SK-N-SH treated with all-trans-retinoic acid at 6 μM for 48 hours (cell line): ENCODE measurements around the gene UNC45A.

Source experiments
- ARNTL ChIP-seq: fragments of 450-650 bp; formaldehyde crosslinking; IDR thresholded peaks from 2 replicates; pipeline ENCODE4 v1.5.0; 2020; ENCODE audit warnings: low read depth, mild to moderate bottlenecking, moderate library complexity, borderline replicate concordance
- BACH2 ChIP-seq: fragments of 250-450 bp; sonication (Bioruptor Pico); IDR thresholded peaks from 2 replicates; pipeline ENCODE4 v1.9.0; 2021; ENCODE audit warnings: mild to moderate bottlenecking, borderline replicate concordance
- ISL1 ChIP-seq: fragments of 250-450 bp; sonication (Bioruptor Pico); IDR thresholded peaks from 2 replicates; pipeline ENCODE4 v2.1.2; 2022; ENCODE audit warnings: mild to moderate bottlenecking, moderate library complexity
- OSR1 ChIP-seq: fragments of 250-450 bp; sonication (Bioruptor Pico); IDR thresholded peaks from 2 replicates; pipeline ENCODE4 v1.8.0; 2022; ENCODE audit warnings: moderate library complexity, mild to moderate bottlenecking, inconsistent platforms
- RARB ChIP-seq: fragments of 250-450 bp; sonication (Bioruptor Pico); IDR thresholded peaks from 2 replicates; pipeline ENCODE4 v1.8.0; 2021; ENCODE audit warnings: mild to moderate bottlenecking, moderate library complexity
- SNAI2 ChIP-seq: fragments of 250-450 bp; sonication (Bioruptor Pico); IDR thresholded peaks from 2 replicates; pipeline ENCODE4 v1.5.0; 2020; ENCODE audit warnings: mild to moderate bottlenecking, moderate library complexity
- ZC3H10 ChIP-seq: fragments of 250-450 bp; sonication (Bioruptor Pico); IDR thresholded peaks from 2 replicates; pipeline ENCODE4 v1.5.1; 2021; ENCODE audit warnings: mild to moderate bottlenecking, moderate library complexity
- ZFP3 ChIP-seq: fragments of 250-450 bp; sonication (Bioruptor Pico); IDR thresholded peaks from 2 replicates; pipeline ENCODE4 v1.5.0; 2020; ENCODE audit warnings: mild to moderate bottlenecking, moderate library complexity
- ZFP30 ChIP-seq: fragments of 450-650 bp; formaldehyde crosslinking; IDR thresholded peaks from 2 replicates; pipeline ENCODE4 v1.5.0; 2022; ENCODE audit warnings: mild to moderate bottlenecking, moderate library complexity
- ZNF565 ChIP-seq: fragments of 450-650 bp; formaldehyde crosslinking; conservative IDR thresholded peaks from 2 replicates; pipeline ENCODE4 v1.5.0; 2020; ENCODE audit warnings: low read depth, mild to moderate bottlenecking, moderate library complexity
- TF ChIP-seq, protein P1 (sequence below): fragments of 250-450 bp; sonication (Bioruptor Pico); IDR thresholded peaks from 2 replicates; pipeline ENCODE4 v1.8.0; 2020; ENCODE audit warnings: mild to moderate bottlenecking, moderate library complexity, borderline replicate concordance
- TF ChIP-seq, protein P2 (sequence below): fragments of 250-450 bp; sonication (Bioruptor Pico); IDR thresholded peaks from 2 replicates; pipeline ENCODE4 v1.5.1; 2020; ENCODE audit warnings: low read depth, mild to moderate bottlenecking, moderate library complexity
- TF ChIP-seq, protein P3 (sequence below): fragments of 250-450 bp; sonication (Bioruptor Pico); IDR thresholded peaks from 2 replicates; pipeline ENCODE4 v1.5.1; 2021; ENCODE audit warnings: mild to moderate bottlenecking, moderate library complexity

DNA sequence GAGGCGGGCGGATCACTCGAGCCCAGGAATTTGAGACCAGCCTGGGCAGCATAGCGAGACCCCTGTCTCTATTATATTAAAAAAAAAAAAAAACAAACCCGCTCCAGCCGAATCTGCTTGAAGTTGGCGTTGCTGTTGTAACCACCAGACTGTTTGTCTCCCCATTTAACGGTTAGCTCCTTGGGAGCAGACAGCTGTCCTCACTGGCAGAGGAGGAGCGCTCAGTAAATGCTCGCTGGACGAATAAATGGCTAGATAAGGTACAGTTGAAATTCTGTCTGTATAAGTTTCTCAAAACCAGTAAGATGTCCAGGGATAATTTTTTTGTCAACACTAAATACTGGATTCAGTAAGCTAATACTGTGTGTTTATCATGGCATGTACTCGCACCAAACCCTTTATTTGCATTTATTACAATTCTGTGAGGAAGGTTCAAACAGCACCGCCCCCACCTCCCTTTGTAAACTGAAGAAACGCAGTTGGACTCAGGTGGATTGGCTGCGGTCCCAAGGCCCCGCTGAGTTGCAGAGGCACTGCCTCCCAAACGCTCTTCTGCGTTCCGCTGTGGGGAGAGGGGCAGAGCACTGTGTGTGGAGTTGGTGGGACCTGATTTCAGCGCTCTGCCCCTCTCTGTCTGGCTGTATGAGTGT, 20.7 kb downstream of the UNC45A start:
- TF ChIP-seq ZFP30 (CRISPR knock-in tag) (no peak), OSR1 (CRISPR knock-in tag) (no peak), ZC3H10 (CRISPR knock-in tag) (no peak), ARNTL (CRISPR knock-in tag) (no peak), SNAI2 (CRISPR knock-in tag) (no peak), ZNF565 (CRISPR knock-in tag) (no peak), ZFP3 (CRISPR knock-in tag) (no peak), ISL1 (no peak), BACH2 (CRISPR knock-in tag) (no peak), RARB (CRISPR knock-in tag) (no peak)
- TF ChIP-seq, protein P1, sequence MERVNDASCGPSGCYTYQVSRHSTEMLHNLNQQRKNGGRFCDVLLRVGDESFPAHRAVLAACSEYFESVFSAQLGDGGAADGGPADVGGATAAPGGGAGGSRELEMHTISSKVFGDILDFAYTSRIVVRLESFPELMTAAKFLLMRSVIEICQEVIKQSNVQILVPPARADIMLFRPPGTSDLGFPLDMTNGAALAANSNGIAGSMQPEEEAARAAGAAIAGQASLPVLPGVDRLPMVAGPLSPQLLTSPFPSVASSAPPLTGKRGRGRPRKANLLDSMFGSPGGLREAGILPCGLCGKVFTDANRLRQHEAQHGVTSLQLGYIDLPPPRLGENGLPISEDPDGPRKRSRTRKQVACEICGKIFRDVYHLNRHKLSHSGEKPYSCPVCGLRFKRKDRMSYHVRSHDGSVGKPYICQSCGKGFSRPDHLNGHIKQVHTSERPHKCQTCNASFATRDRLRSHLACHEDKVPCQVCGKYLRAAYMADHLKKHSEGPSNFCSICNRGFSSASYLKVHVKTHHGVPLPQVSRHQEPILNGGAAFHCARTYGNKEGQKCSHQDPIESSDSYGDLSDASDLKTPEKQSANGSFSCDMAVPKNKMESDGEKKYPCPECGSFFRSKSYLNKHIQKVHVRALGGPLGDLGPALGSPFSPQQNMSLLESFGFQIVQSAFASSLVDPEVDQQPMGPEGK (CRISPR knock-in tag) = no peak
- TF ChIP-seq, protein P2, sequence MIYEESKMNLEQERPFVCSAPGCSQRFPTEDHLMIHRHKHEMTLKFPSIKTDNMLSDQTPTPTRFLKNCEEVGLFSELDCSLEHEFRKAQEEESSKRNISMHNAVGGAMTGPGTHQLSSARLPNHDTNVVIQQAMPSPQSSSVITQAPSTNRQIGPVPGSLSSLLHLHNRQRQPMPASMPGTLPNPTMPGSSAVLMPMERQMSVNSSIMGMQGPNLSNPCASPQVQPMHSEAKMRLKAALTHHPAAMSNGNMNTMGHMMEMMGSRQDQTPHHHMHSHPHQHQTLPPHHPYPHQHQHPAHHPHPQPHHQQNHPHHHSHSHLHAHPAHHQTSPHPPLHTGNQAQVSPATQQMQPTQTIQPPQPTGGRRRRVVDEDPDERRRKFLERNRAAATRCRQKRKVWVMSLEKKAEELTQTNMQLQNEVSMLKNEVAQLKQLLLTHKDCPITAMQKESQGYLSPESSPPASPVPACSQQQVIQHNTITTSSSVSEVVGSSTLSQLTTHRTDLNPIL = no peak
- TF ChIP-seq, protein P3, sequence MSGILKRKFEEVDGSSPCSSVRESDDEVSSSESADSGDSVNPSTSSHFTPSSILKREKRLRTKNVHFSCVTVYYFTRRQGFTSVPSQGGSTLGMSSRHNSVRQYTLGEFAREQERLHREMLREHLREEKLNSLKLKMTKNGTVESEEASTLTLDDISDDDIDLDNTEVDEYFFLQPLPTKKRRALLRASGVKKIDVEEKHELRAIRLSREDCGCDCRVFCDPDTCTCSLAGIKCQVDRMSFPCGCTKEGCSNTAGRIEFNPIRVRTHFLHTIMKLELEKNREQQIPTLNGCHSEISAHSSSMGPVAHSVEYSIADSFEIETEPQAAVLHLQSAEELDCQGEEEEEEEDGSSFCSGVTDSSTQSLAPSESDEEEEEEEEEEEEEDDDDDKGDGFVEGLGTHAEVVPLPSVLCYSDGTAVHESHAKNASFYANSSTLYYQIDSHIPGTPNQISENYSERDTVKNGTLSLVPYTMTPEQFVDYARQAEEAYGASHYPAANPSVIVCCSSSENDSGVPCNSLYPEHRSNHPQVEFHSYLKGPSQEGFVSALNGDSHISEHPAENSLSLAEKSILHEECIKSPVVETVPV (CRISPR knock-in tag) = no peak
